Sigmoid colon (tissue), 7 donors: Measurements from ENCODE around the gene ARL11. TPM values are rescaled to one million over a fixed set of nuclear protein-coding genes. Genes with fewer than 3 reads are reported as not detected.

Source experiments
- DNase-seq: peaks from one replicate; pipeline ENCODE4 v3.0.0-alpha.2; 2019
- H3K27ac ChIP-seq, 4 donors: fragments of 200-600 bp; sonication (generic); one replicate each; pipeline ENCODE4 v1.5.1; 2016 to 2019; ENCODE audit warnings: mild to moderate bottlenecking in 1 of 4
- H3K27me3 ChIP-seq, 3 donors: fragments of 200-600 bp; sonication (generic); one replicate each; pipeline ENCODE4 v1.5.1; 2019; ENCODE audit warnings: mild to moderate bottlenecking in 1 of 3
- H3K36me3 ChIP-seq, 4 donors: fragments of 200-600 bp; sonication (generic); one replicate each; pipeline ENCODE4 v1.5.1; 2016 to 2019
- H3K4me1 ChIP-seq, 4 donors: fragments of 200-600 bp; sonication (generic); one replicate each; pipeline ENCODE4 v1.5.1; 2017 to 2019
- H3K4me3 ChIP-seq, 4 donors: fragments of 200-600 bp; sonication (generic); one replicate each; pipeline ENCODE4 v1.5.1; 2017 to 2019; ENCODE audit warnings: mild to moderate bottlenecking in 2 of 4, moderate library complexity in 1 of 4
- H3K9me3 ChIP-seq, 4 donors: fragments of 200-600 bp in 3 of 4; sonication (generic) in 3 of 4; one replicate each; pipeline versions ENCODE4 v1.5.1 to v1.6.1; 2013 to 2019
- EP300 ChIP-seq, 4 donors: sonication (generic); formaldehyde crosslinking; IDR thresholded peaks; one replicate each; pipeline ENCODE4 v1.6.1; 2017; ENCODE audit warnings: antibody characterized with exemption in 4 of 4
- POLR2A ChIP-seq, 2 donors: fragments of 450-650 bp; IDR thresholded peaks; one replicate each; pipeline ENCODE4 v1.6.1; 2016; ENCODE audit warnings: antibody characterized with exemption in 2 of 2, mild to moderate bottlenecking in 2 of 2, moderate library complexity in 2 of 2
- POLR2AphosphoS5 ChIP-seq, 4 donors: sonication (generic); formaldehyde crosslinking; IDR thresholded peaks; one replicate each; pipeline ENCODE4 v1.6.1; 2017; ENCODE audit warnings: antibody characterized with exemption in 4 of 4
- WGBS, 2 donors: extraction: QIAGEN DNeasy Blood & Tissue Kit; methylation state at CpG; one replicate each; pipeline ENCODE4 v1.1.7; 2013; 5-methylcytosine and 5-hydroxymethylcytosine counted together
- intact Hi-C: fragments of 100-400 bp; cut with DNase I; formaldehyde crosslinking; loops from one replicate; pipeline ENCODE4 v1.15.1; 2023
- polyA plus RNA-seq, 3 donors: library from polyadenylated mRNA; stranded (reverse); fragments of 200-250 nt; gene quantifications; one replicate each; pipeline ENCODE4 v1.2.3, GENCODE V29; 2013
- total RNA-seq, 4 donors: library from RNA; depleted of rRNA; stranded (reverse); fragments of >200 nt; gene quantifications; one replicate each; pipeline ENCODE4 v1.1.0, GENCODE V29; 2016
- TF ChIP-seq, protein P1 (sequence below), 4 experiments: fragments of 450-650 bp in 3 of 4; fragments of 200-600 bp in 1 of 4; IDR thresholded peaks; one replicate each; pipeline ENCODE4 v1.5.1; 2016 to 2019; ENCODE audit warnings: antibody characterized with exemption in 4 of 4, mild to moderate bottlenecking in 3 of 4, moderate library complexity in 2 of 4
- donor health status: healthy with polysubstance abuse.
- donor health status: Bipolar disorder and iron deficiency.
- donor health status: healthy.

Gene ARL11
- total and polyA plus RNA-seq, 7 donors = 0.33 to 2.7 (median 1.2) TPM

DNA sequence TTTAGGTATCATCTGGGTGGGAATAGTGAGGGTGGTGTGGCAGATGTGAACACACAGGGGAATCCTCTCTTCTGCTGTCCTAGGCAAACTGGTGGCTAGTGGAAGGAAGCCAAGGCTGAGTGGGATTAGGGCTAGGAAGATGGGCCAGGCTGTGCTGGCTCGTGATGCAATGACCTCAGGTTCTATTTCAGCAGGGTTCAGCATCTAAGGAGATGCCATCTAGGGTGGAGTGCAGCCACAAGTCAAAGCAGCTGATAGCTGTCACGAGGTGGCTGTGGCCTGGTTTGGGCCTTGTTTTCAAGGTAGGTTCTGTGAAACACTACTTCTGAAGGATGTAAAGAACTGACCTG, 21.6 kb downstream of the ARL11 start:
- intact Hi-C loops = no loop called here
- Histone ChIP-seq H3K4me3 (no peak overlapping the region), H3K27ac (no peak overlapping the region), H3K27me3 (no peaks in the 10 kb centered on the region), H3K4me1 (peaks cover 0 to 6% (median 0%) of the 10 kb centered on the region in 4 donors), H3K36me3 (no peaks in the 10 kb centered on the region), H3K9me3 (no peaks in the 10 kb centered on the region)
- DNase-seq = no peak
- 80 to 84% methylated on average over 2 of the region's 2 CpGs for WGBS, 2 donors
- TF ChIP-seq POLR2A (IDR thresholded peaks at IDR 0.05) (no peak), POLR2AphosphoS5 (IDR thresholded peaks at IDR 0.05) (no peak), EP300 (IDR thresholded peaks at IDR 0.05) (no peak)
- TF ChIP-seq, protein P1, sequence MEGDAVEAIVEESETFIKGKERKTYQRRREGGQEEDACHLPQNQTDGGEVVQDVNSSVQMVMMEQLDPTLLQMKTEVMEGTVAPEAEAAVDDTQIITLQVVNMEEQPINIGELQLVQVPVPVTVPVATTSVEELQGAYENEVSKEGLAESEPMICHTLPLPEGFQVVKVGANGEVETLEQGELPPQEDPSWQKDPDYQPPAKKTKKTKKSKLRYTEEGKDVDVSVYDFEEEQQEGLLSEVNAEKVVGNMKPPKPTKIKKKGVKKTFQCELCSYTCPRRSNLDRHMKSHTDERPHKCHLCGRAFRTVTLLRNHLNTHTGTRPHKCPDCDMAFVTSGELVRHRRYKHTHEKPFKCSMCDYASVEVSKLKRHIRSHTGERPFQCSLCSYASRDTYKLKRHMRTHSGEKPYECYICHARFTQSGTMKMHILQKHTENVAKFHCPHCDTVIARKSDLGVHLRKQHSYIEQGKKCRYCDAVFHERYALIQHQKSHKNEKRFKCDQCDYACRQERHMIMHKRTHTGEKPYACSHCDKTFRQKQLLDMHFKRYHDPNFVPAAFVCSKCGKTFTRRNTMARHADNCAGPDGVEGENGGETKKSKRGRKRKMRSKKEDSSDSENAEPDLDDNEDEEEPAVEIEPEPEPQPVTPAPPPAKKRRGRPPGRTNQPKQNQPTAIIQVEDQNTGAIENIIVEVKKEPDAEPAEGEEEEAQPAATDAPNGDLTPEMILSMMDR (IDR thresholded peaks at IDR 0.05) = no peak

DNA sequence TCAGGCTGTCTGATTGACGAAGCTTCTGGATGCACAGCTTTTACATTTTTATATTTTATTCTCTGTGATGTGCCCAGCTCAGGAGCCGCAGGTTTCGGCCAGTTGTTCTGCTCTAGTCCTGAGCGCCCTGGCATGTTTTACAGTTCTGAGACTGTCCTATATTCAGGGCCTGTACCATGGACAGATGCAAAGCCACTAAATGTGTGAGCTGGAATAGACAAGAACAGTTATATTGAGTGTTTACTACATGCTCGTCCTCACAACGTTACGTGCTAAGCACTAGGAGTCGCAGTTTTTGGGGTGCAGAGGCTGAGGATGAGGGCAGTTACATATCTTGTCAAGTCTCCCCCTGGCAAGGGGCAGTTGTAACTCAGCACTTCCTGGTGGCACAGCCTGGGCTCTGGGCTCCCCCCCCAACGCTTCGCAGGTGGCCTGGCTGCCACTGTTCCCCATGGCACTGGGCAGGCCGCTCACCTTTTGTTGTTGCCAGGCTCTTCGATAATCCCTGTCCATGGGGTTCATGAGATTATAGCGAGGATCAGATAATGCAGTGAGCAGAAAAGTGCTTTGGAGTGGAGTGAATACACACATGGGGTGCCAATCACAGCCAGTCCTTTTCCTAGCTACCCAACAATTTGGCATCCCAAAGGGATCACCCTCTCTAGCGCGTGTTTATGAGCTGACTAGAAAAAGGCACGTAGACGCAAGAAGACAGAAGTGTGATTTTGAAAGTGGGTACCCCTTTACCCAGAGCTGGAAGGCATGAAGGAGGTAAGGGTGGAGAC, 23.5 kb downstream of the ARL11 start:
- Histone ChIP-seq H3K4me1 (peaks cover 0 to 6% (median 0%) of the 10 kb centered on the region in 4 donors), H3K4me3 (no peak overlapping the region), H3K27me3 (no peaks in the 10 kb centered on the region), H3K27ac (no peak overlapping the region), H3K9me3 (no peaks in the 10 kb centered on the region), H3K36me3 (no peaks in the 10 kb centered on the region)
- 79 to 81% methylated on average over 17 of the region's 17 CpGs for WGBS, 2 donors
- no peak for DNase-seq
- TF ChIP-seq POLR2A (IDR thresholded peaks at IDR 0.05) = no peak
- TF ChIP-seq, protein P1 (IDR thresholded peaks at IDR 0.05) = no peak
- TF ChIP-seq POLR2AphosphoS5 (IDR thresholded peaks at IDR 0.05) = no peak
- TF ChIP-seq EP300 (IDR thresholded peaks at IDR 0.05) = no peak
- intact Hi-C loops = no loop called here

DNA sequence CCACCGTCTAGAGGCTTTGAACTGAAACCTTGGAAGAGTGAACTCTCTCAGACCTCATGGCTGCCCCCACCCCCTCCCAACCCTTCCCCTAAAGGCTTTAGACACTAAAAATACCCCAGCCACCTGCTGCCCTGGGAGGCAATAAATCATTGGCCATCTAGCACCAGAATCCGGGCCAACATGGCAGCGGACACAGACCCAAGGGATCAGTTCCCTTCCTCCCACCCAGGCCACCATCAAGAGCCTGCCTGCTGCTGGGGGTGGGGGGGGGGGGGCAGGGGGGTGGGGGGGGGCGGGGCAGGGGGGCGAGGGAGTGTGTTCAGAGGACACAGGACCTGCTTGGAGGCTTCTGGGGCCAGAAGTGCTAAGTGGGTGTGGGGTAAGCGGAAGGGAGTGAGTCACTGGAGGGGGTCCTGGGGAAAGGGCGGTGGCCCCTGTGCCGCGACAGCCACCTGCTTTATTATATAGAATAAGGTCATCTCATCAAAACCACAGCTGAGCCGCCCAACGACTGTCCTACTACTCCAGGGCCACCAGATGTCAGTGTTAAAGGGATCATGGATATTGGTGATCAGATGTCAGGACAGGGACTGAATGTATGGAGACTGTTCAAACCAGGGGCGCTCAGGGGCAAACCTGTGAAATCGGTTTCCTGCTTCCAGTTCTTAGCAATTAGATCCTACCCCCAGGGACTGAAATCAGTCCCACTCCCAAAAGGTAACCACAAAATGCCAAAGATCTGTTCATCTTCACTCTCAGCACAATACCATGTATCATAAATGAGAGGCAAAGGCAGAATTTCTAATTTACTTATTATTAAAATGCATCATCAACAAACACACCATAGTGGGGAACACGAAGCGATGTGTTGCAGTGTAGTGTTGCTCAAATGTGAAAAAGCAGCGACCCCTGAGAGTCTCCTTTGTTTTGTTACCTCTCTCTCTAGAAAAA, 24.3 kb downstream of the ARL11 start:
- TF ChIP-seq POLR2AphosphoS5 (IDR thresholded peaks at IDR 0.05) = no peak
- TF ChIP-seq POLR2A (IDR thresholded peaks at IDR 0.05) = no peak
- TF ChIP-seq EP300 (IDR thresholded peaks at IDR 0.05) = no peak
- TF ChIP-seq, protein P1 (IDR thresholded peaks at IDR 0.05) = no peak
- Histone ChIP-seq H3K9me3 (no peaks in the 10 kb centered on the region), H3K4me3 (no peak overlapping the region), H3K27ac (no peak overlapping the region), H3K4me1 (peaks cover 0 to 6% (median 0%) of the 10 kb centered on the region in 4 donors), H3K36me3 (no peaks in the 10 kb centered on the region), H3K27me3 (no peaks in the 10 kb centered on the region)
- WGBS, 2 donors = 25 to 35% methylated on average over 16 of the region's 16 CpGs
- intact Hi-C loops = no loop called here
- no peak for DNase-seq

DNA sequence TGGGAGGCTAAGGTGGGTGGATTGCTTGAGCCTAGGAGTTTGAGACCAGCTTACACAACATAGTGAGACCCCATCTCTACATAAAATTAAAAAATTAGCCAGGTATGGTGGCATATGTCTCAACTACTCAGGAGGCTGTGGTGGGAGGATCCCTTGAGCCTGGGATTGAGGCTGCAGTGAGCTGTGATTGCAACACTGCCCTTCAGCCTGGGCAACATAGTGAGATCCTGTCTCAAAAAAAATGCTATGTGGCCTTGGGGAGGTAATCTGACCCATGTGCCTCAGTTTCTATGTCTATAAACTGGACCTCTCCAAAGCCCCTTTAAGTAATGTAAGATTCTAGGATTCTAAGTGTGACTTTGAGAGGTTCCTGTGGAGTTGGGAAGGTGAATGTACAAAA, 25.2 kb downstream of the ARL11 start:
- intact Hi-C loops = no loop called here
- H3K27ac ChIP-seq = no peak overlapping the region

More for the DNA sequence above, 25.2 kb downstream of the ARL11 start:
- Histone ChIP-seq H3K36me3 (no peaks in the 10 kb centered on the region), H3K4me3 (no peak overlapping the region), H3K9me3 (no peaks in the 10 kb centered on the region), H3K4me1 (peaks cover 0 to 6% (median 0%) of the 10 kb centered on the region in 4 donors), H3K27me3 (no peaks in the 10 kb centered on the region)
- DNase-seq = no peak
- TF ChIP-seq, protein P1 (IDR thresholded peaks at IDR 0.05) = no peak
- TF ChIP-seq EP300 (IDR thresholded peaks at IDR 0.05) (no peak), POLR2A (IDR thresholded peaks at IDR 0.05) (no peak), POLR2AphosphoS5 (IDR thresholded peaks at IDR 0.05) (no peak)
